ENCODE measurements around the gene WDR90. TPM values are rescaled to one million over a fixed set of nuclear protein-coding genes. Genes with fewer than 3 reads are reported as not detected.

Gene WDR90
- total and polyA plus RNA-seq, 2 of the 13 experiments (the other 11 are each of a cell fraction or from before 2014, with no cell fraction given), result 14.9 to 28.9 TPM

GRCh38 chr16:635573-636205, 13.5 kb upstream of the WDR90 start (continued):
- TF ChIP-seq ZNF18 (CRISPR knock-in tag; IDR thresholded peaks at IDR 0.05; ENCODE audit: insufficient replicate concordance), result no peak
- TF ChIP-seq ZNF142 (CRISPR knock-in tag; IDR thresholded peaks at IDR 0.05), result peak; percentile 25; the same call in 1 of the 2 replicates
- no peak for TF ChIP-seq HDAC2 (CRISPR knock-in tag; IDR thresholded peaks at IDR 0.05)
- no peak for TF ChIP-seq CBFB (CRISPR knock-in tag; IDR thresholded peaks at IDR 0.05)
- no peak for TF ChIP-seq ELF3 (CRISPR knock-in tag; IDR thresholded peaks at IDR 0.05)
- TF ChIP-seq SRSF9 (IDR thresholded peaks at IDR 0.05; ENCODE audit: borderline replicate concordance, insufficient read depth, low read depth, low read length, poor library complexity, severe bottlenecking), result no peak
- 0 out of 2 replicates have a peak, but pooled peaks have one; percentile 48 for TF ChIP-seq ZNF691 (CRISPR knock-in tag; IDR thresholded peaks at IDR 0.05; ENCODE audit: borderline replicate concordance, low read depth)
- 0 out of 2 replicates have a peak, but pooled peaks have one; percentile 20 for TF ChIP-seq ZNF296 (CRISPR knock-in tag; conservative IDR thresholded peaks at IDR 0.05)
- TF ChIP-seq ZSCAN22 (CRISPR knock-in tag; IDR thresholded peaks at IDR 0.05), result peak; percentile 54; the same call in 1 of the 2 replicates
- no peak for TF ChIP-seq MBNL3 (CRISPR knock-in tag; conservative IDR thresholded peaks at IDR 0.05)
- 0 out of 2 replicates have a peak, but pooled peaks have one; percentile 12 for TF ChIP-seq FOXO4 (CRISPR knock-in tag; conservative IDR thresholded peaks at IDR 0.05)
- 0 out of 2 replicates have a peak, but pooled peaks have one; percentile 62 for TF ChIP-seq ZNF235 (CRISPR knock-in tag; IDR thresholded peaks at IDR 0.05; ENCODE audit: borderline replicate concordance)
- TF ChIP-seq ZNF670 (CRISPR knock-in tag; IDR thresholded peaks at IDR 0.05; ENCODE audit: borderline replicate concordance), result no peak
- no peak for TF ChIP-seq TFAP4 (IDR thresholded peaks at IDR 0.05; ENCODE audit: borderline replicate concordance, low read depth)
- TF ChIP-seq ZMYM2 (CRISPR knock-in tag; IDR thresholded peaks at IDR 0.05), result no peak
- 0 out of 2 replicates have a peak, but pooled peaks have one; percentile 73 for TF ChIP-seq ZNF552 (CRISPR knock-in tag; IDR thresholded peaks at IDR 0.05; ENCODE audit: borderline replicate concordance)
- no peak for TF ChIP-seq PITX1 (CRISPR knock-in tag; IDR thresholded peaks at IDR 0.05)
- TF ChIP-seq WIZ (CRISPR knock-in tag; IDR thresholded peaks at IDR 0.05), result 0 out of 2 replicates have a peak, but pooled peaks have one; percentile 56
